Suprapubic skin (tissue), 4 donors: ENCODE measurements around the gene PTOV1. TPM values are rescaled to one million over a fixed set of nuclear protein-coding genes. Genes with fewer than 3 reads are reported as not detected.

ENCODE experiments used
- DNase-seq, 2 donors: peaks; one replicate each; pipeline ENCODE4 v3.0.0-alpha.2; 2019; ENCODE audit warnings: low spot score in 2 of 2
- H3K27ac ChIP-seq: fragments of 200-600 bp; sonication (generic); one replicate; pipeline ENCODE4 v1.5.1; 2019
- H3K27me3 ChIP-seq: fragments of 200-600 bp; sonication (generic); one replicate; pipeline ENCODE4 v1.5.1; 2019
- H3K36me3 ChIP-seq: fragments of 200-600 bp; sonication (generic); one replicate; pipeline ENCODE4 v1.5.1; 2019
- H3K4me1 ChIP-seq: fragments of 200-600 bp; sonication (generic); one replicate; pipeline ENCODE4 v1.5.1; 2019
- H3K4me3 ChIP-seq: fragments of 200-600 bp; sonication (generic); one replicate; pipeline ENCODE4 v1.5.1; 2019; ENCODE audit warnings: mild to moderate bottlenecking
- H3K9me3 ChIP-seq: fragments of 200-600 bp; sonication (generic); one replicate; pipeline ENCODE4 v1.5.1; 2019
- EP300 ChIP-seq: sonication (generic); formaldehyde crosslinking; IDR thresholded peaks from one replicate; pipeline ENCODE4 v1.6.1; 2017; ENCODE audit warnings: antibody characterized with exemption
- POLR2A ChIP-seq, 2 donors: fragments of 450-650 bp; IDR thresholded peaks; one replicate each; pipeline ENCODE4 v1.6.1; 2017; ENCODE audit warnings: antibody characterized with exemption in 2 of 2, mild to moderate bottlenecking in 2 of 2, moderate library complexity in 2 of 2
- POLR2AphosphoS5 ChIP-seq, 3 donors: sonication (generic); formaldehyde crosslinking; IDR thresholded peaks; one replicate each; pipeline ENCODE4 v1.6.1; 2017; ENCODE audit warnings: antibody characterized with exemption in 3 of 3
- WGBS: methylation state at CpG from one replicate; pipeline ENCODE4 v1.1.5; 2018; 5-methylcytosine and 5-hydroxymethylcytosine counted together
- total RNA-seq, 4 donors: library from RNA; depleted of rRNA; stranded (reverse); fragments of >200 nt; gene quantifications; one replicate each; pipeline ENCODE4 v1.1.0, GENCODE V29; 2016
- TF ChIP-seq, protein P1 (sequence below), 2 donors: fragments of 200-600 bp in 1 of 2; fragments of 450-650 bp in 1 of 2; sonication (generic) in 1 of 2; IDR thresholded peaks; one replicate each; pipeline ENCODE4 v1.5.1; 2016 to 2019; ENCODE audit warnings: antibody characterized with exemption in 2 of 2, mild to moderate bottlenecking in 1 of 2, moderate library complexity in 1 of 2

The PTOV1 gene
- total RNA-seq, result 100 to 1,000 TPM in 1 of 4 donors, 10 to 100 TPM in 3; 82.2 to 147 (median 91.2) TPM

DNA sequence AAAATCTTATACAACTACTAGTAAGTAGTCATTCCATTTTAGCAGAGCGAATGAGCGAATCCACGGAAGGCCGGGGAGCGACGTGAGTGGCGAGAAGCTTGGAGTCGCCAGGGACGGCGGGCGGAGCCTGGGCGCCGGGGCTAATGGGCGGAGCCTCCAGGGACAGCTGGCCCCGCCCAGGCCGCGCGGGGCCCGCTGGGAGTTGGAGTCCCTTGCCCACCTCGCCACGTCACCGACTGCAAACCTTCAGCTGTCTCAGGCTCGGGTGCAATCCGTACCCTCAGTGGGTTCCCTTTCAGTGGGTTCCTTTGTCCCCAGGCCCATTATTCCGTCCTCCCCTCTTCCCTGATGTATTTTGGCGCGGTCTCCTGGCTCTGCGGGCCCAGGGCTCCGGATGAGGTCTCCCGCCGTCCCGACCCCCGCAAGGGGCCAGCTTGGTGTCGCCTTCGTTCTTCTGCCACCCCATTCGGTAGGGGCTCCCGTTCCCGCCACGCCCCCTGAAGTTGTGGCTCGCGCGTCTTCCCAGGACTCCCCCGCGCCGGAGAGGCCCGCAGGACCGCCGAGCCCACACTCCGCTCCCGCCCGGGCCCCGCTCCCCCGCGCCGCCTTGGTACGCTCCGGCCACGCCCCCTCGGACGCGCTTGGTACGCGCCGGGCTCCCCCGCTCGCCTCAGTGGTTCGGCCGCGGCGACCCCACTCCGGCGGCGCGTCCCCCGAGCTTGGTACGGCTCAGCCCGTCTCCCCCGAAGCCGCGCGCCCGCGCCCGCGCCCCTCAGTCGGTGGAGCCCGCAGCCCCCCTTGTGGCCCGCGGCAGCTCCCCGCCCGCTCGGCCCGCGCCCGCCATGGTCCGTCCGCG is at the start of gene PTOV1:
TSS of gene PTOV1 (plus strand) at position 673 of the 856 bp plus-strand sequence.
- peak within 1 kb of the TSS; percentile 98 for H3K4me3 ChIP-seq
- under 1% methylated on average over 74 of the region's 98 CpGs for WGBS
- H3K36me3 ChIP-seq, result peaks cover 15% of the 10 kb centered on the region
- H3K27ac ChIP-seq, result peak within 1 kb of the TSS; percentile 99
- no peaks in the 10 kb centered on the region for H3K27me3 ChIP-seq
- TF ChIP-seq, protein P1, sequence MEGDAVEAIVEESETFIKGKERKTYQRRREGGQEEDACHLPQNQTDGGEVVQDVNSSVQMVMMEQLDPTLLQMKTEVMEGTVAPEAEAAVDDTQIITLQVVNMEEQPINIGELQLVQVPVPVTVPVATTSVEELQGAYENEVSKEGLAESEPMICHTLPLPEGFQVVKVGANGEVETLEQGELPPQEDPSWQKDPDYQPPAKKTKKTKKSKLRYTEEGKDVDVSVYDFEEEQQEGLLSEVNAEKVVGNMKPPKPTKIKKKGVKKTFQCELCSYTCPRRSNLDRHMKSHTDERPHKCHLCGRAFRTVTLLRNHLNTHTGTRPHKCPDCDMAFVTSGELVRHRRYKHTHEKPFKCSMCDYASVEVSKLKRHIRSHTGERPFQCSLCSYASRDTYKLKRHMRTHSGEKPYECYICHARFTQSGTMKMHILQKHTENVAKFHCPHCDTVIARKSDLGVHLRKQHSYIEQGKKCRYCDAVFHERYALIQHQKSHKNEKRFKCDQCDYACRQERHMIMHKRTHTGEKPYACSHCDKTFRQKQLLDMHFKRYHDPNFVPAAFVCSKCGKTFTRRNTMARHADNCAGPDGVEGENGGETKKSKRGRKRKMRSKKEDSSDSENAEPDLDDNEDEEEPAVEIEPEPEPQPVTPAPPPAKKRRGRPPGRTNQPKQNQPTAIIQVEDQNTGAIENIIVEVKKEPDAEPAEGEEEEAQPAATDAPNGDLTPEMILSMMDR (IDR thresholded peaks at IDR 0.05), result no peak
- TF ChIP-seq POLR2A (IDR thresholded peaks at IDR 0.05) (peak; percentile 6 to 78), POLR2AphosphoS5 (IDR thresholded peaks at IDR 0.05) (peak; percentile 18 to 52 (median 47))
- peak; percentile 94 to 95 for DNase-seq
- no peaks in the 10 kb centered on the region for H3K9me3 ChIP-seq
- peaks cover 42% of the 10 kb centered on the region for H3K4me1 ChIP-seq

- no peak overlapping the region for H3K27ac ChIP-seq
- peaks cover 88% of the 10 kb centered on the region for H3K36me3 ChIP-seq
Observed at GRCh38 chr19:49801401-49801888, 49.5 kb upstream of the PTOV1 start.

GRCh38 chr19:49801966-49802661 is 48.8 kb upstream of the PTOV1 start:
- Histone ChIP-seq H3K36me3 (peaks cover 84% of the 10 kb centered on the region), H3K4me1 (no peaks in the 10 kb centered on the region), H3K4me3 (peak overlapping the region; percentile 37), H3K27me3 (no peaks in the 10 kb centered on the region), H3K9me3 (no peaks in the 10 kb centered on the region), H3K27ac (no peak overlapping the region)
- WGBS, result 65% methylated on average over 30 of the region's 38 CpGs
- DNase-seq, result peak; percentile 90 to 94
- TF ChIP-seq POLR2A (IDR thresholded peaks at IDR 0.05) (no peak), POLR2AphosphoS5 (IDR thresholded peaks at IDR 0.05) (no peak), EP300 (no peak)
- TF ChIP-seq, protein P1 (IDR thresholded peaks at IDR 0.05), result no peak

More at GRCh38 chr19:49801401-49801888, 49.5 kb upstream of the PTOV1 start:
- DNase-seq, result no peak
- no peaks in the 10 kb centered on the region for H3K27me3 ChIP-seq
- no peaks in the 10 kb centered on the region for H3K9me3 ChIP-seq
- H3K4me3 ChIP-seq, result peak overlapping the region; percentile 37
- no peaks in the 10 kb centered on the region for H3K4me1 ChIP-seq
- 92% methylated on average over 20 of the region's 32 CpGs for WGBS
- TF ChIP-seq POLR2A (IDR thresholded peaks at IDR 0.05), result no peak
- TF ChIP-seq POLR2AphosphoS5 (IDR thresholded peaks at IDR 0.05), result no peak
- no peak for TF ChIP-seq EP300
- TF ChIP-seq, protein P1 (IDR thresholded peaks at IDR 0.05), result no peak

DNA sequence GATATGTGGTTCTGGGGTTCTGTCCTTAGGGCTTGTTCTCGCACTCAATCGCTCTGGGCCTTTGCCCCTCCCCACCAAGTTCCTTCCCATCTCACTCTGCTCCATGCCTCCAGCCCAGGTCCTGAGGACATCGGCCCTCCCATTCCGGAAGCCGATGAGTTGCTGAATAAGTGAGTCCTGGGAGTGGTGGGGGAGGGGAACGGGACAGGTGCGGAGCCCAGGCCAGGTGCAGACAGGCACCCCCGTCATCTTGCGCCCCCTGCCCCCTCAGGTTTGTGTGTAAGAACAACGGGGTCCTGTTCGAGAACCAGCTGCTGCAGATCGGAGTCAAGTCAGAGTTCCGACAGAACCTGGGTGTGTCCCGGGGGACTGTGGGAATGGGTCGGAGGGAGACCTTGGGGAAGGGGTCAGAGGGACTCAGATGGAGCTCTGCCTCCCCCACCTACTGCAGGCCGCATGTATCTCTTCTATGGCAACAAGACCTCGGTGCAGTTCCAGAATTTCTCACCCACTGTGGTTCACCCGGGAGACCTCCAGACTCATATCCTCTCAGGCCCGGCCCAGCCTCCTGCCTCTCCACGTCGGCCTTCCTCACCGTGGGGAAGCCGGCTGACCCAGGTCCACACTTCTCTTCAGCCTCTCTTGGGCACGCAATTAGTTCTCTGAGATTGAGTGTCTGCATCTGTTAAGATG is 48.0 kb upstream of the PTOV1 start:
- Histone ChIP-seq H3K27ac (no peak overlapping the region), H3K4me1 (no peaks in the 10 kb centered on the region), H3K36me3 (peaks cover 79% of the 10 kb centered on the region), H3K27me3 (no peaks in the 10 kb centered on the region), H3K4me3 (peak overlapping the region; percentile 37), H3K9me3 (no peaks in the 10 kb centered on the region)
- WGBS, result 89% methylated on average over 19 of the region's 24 CpGs
- TF ChIP-seq POLR2AphosphoS5 (IDR thresholded peaks at IDR 0.05) (no peak), EP300 (no peak), POLR2A (IDR thresholded peaks at IDR 0.05) (no peak)
- TF ChIP-seq, protein P1 (IDR thresholded peaks at IDR 0.05), result no peak
- DNase-seq, result no peak
